HepG2 (cell line): ENCODE measurements around the gene ZNF665.

Source experiments
- AFF4 ChIP-seq: sonication (generic); formaldehyde crosslinking; IDR thresholded peaks from 2 replicates; pipeline ENCODE4 v1.4.0; 2020; ENCODE audit warnings: missing genetic modification reagents
- JUN ChIP-seq: sonication (generic); formaldehyde crosslinking; IDR thresholded peaks from 2 replicates; pipeline ENCODE4 v1.4.0; 2020; ENCODE audit warnings: mild to moderate bottlenecking, missing genetic modification reagents
- PRMT3 ChIP-seq: sonication (generic); formaldehyde crosslinking; IDR thresholded peaks from 2 replicates; pipeline ENCODE4 v1.8.1; 2022; ENCODE audit warnings: low read depth, mild to moderate bottlenecking, moderate library complexity, missing genetic modification reagents, borderline replicate concordance
- RNF219 ChIP-seq: sonication (generic); formaldehyde crosslinking; IDR thresholded peaks from 2 replicates; pipeline ENCODE4 v1.5.0; 2020; ENCODE audit warnings: mild to moderate bottlenecking, missing genetic modification reagents
- STAT6 ChIP-seq: sonication (generic); formaldehyde crosslinking; IDR thresholded peaks from 2 replicates; pipeline ENCODE4 v1.4.0; 2020; ENCODE audit warnings: missing genetic modification reagents, mild to moderate bottlenecking, borderline replicate concordance
- WIZ ChIP-seq: sonication (generic); formaldehyde crosslinking; IDR thresholded peaks from 2 replicates; pipeline ENCODE4 v1.5.1; 2020; ENCODE audit warnings: mild to moderate bottlenecking, missing genetic modification reagents
- ZFP36L2 ChIP-seq: sonication (generic); formaldehyde crosslinking; IDR thresholded peaks from 2 replicates; pipeline ENCODE4 v1.4.0; 2020; ENCODE audit warnings: missing genetic modification reagents
- ZNF430 ChIP-seq: sonication (generic); formaldehyde crosslinking; IDR thresholded peaks from 2 replicates; pipeline ENCODE4 v1.9.0; 2021; ENCODE audit warnings: mild to moderate bottlenecking, missing genetic modification reagents

GRCh38 chr19:53177986-53178385, 15.2 kb downstream of the ZNF665 start:
- TF ChIP-seq PRMT3 (CRISPR knock-in tag) (no peak), ZNF430 (CRISPR knock-in tag) (no peak), STAT6 (CRISPR knock-in tag) (no peak), RNF219 (no peak), ZFP36L2 (CRISPR knock-in tag) (no peak), JUN (CRISPR knock-in tag) (no peak), AFF4 (CRISPR knock-in tag) (no peak), WIZ (CRISPR knock-in tag) (no peak)
